ENCODE results near the gene RAB11FIP4.

The RAB11FIP4 gene

DNA sequence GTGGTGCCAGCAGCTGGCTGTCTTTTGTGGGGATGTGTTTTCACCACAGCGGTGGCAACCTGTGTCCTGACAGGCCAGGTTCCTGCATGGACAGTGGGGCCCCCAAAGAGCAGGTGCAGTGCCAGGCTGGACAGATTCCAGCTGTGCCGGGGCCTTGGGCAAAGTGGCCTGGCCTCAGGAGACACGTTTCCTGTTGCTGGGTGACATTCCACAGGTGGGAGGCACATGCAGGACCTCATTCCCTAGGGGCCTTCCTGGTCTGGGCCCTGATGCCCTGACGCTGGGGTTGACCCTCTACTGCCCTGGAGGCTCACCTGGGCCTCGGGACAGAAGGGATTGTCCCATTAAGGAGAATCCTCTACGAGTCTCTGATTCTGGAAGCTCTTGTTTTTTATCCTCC, 182.4 kb downstream of the RAB11FIP4 start:
- DNase-seq: no peak

DNA sequence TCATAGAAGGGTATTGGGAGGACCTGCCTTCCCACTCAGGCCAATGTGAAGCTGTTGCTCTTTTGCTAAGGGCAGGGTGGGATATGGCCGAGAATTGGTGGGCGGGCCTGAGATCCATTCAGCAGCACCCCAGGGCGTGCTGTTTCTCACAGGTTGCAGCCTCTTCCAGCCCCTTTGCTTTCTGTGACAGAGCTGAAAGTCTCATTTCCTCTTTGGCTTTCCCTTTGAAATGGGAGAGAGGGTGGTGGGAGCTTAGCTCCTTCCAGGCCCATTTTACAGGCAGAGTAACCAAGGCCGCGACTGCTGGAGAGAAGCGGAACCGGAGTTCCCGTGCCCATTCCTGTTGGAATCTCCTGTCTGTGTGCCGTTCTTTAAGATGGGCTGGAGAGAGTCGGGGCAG, 183.0 kb downstream of the RAB11FIP4 start:
- DNase-seq: no peak

DNA sequence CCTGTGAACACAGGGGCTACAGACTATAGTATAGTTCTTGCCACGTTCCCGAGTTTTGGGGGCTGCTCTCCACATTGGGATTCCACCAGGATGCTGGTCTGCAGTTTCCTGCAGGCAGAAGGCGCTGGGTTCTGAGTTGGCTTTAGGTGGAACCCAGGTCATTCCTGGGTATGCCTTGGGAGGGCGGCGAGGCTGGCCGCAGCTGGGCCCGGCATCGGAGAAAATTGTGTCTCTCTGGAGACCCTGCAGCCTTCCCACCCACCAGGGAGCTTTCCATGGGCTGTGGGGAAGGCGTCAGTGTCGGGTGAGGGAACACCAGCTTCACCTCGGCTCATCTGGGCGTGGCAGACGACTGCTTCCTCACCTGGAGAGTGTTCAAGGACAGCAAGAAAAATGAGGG, 183.6 kb downstream of the RAB11FIP4 start:
- DNase-seq: no peak

DNA sequence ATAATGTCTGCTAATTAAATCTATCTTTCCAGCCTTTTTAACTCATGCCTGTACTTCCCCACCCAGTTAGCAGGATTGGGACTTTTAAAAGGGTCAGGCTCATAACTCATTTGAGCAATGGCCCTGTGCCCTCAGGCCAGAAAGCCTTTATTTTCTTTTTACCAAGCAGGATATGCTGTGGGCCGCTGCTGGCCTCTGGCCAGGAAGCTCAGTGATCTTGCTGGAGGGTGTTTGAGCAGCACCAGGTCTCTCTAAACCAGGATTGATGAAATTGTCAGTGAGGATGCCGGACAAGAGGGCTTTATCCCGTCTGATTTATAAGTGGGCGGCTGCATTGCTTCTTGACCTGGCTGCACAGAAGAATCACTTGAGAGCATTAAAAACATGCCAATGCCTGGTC, 187.8 kb downstream of the RAB11FIP4 start:
- DNase-seq: no peak

DNA sequence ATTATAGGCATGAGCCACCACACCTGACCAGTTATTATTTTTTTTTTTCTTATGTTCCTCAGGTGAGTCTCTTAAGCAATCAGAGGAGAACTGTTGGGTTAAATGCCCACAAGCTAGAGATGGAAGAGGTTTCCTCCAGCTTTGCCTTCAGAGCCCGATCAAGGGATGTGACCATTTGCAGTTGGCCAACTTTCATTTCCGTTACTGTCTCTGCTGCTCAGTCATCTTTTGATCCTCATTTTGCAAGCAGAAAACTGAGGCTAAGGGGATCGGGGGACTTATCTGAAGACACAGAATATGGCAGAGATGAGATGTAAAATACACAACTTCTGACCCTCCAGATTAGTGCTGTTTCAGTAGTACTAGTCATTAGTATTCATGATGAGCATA, 188.8 kb downstream of the RAB11FIP4 start:
- no peak for DNase-seq

DNA sequence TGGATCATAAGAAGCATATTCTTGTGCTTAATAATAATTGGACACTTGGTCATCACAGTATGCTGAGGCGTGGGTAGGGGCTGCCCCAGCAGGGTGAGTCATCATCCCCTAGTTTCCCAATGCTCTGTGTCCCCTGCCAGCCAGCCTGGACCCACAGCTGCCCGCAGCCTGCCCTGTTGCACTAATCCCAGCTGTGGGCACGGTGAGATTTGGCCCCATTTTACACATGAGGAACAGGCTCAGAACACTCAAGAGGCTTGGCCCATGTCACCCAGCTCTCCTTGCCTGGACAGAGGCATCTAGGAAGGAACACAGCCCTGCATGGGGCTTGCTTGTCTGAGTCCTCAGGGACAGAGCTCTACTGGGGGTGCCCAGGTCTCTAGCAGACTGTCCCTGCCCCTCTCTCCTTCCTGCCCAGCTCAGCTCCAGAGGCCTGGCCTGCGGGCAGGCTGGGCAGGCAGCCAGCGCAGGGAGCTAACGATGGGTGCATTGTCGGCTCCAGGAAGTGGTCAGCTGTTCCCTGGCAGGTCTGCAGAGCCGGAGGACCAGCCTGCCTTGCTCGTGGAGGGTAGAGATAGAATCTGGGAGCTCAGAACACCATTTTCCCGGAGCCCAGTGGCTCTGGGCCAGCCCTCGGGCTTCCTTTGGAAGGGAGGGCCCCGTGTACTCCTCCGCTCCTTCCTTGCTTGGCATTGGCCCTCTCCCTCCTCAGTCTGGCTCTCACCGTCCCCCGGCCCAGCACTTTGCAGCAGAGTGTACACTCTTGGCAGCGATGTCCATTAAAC, 189.4 kb downstream of the RAB11FIP4 start:
- DNase-seq: no peak

- DNase-seq: no peak
These were observed 190.0 kb downstream of the RAB11FIP4 start for GRCh38 chr17:31581491-31581890.

- no peak for DNase-seq
These were observed 190.9 kb downstream of the RAB11FIP4 start for GRCh38 chr17:31582151-31582907.

- DNase-seq: no peak
These were observed 192.4 kb downstream of the RAB11FIP4 start for GRCh38 chr17:31583772-31584356.

DNA sequence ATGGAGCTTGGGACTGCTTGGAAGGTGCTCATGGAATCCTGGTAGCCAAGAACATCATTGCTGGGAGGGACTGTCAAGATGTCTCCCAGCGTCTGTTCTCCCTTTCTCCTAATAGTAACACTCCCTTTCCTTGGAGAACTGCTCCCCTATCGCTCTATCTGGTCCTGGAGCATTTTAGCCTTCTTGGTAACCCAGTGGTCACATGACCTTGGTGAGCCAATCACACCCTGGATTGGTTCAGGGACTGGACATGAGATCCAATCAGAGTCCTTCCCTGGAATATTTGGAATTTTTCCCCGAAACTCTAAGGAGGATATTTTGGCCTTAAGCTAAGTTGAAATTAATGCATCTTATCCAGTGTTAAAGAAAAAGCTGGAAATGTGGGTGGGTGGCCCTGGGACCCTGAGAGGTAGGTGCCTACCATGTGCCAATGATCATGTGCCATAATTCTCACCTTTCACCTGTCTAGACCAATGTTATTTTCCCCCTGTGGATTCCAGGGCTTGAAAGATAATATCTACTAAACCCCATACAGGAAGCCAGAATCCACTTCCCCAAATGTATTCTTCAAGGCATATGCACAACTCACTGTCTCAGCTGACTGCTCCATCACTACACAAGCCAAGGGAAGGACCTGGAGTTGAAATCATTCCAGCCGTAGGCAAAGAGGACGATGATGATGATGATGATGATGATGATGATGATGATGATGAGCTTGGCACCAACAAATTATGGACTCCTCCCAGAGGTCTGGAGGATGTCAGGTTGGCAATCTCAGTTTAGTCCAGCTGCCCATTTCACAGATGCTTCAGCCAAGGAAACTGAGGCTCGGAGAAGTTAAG, 193.2 kb downstream of the RAB11FIP4 start:
- no peak for DNase-seq

DNA sequence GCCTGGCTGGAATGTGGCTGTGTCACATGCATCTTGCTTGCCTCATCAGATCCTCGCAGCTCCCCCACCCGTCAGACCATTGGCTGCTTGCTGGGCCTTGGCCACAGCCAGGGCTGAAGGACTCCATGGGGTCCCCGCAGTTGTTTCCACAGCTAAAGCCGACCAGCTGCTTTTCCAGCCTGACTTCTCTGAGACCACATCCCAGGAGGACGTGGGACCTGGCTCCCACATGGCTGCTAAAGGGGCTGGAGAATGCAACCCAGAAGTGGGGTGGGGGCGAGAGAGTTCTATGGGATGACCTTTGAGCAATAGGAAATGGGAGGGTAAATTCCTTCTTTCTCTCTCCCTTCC, 193.8 kb downstream of the RAB11FIP4 start:
- no peak for DNase-seq

- no peak for DNase-seq
These were observed 195.5 kb downstream of the RAB11FIP4 start for GRCh38 chr17:31586946-31587345.

DNA sequence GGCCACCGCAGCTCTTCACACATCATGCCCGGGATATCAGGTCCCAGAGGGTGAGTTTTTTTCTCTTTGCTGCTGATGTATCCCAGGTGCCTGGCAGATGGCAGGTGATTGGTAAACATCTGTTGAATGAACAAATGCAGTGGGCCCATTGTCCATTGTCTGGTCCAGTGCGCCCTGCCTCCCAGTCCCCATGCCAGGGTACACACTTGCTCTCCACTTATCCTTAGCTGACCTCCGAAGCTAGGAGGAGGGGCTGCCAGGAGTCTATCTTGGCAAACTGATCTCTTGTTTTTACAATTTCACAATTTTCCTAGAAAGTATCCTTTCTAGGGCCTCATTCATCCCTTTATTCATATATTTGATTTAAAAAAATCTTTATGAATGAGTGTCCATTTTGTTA, 196.0 kb downstream of the RAB11FIP4 start:
- no peak for DNase-seq

Data from GF-D8 (cell line).